Measurements from ENCODE around the gene GFOD1.

The GFOD1 gene

GRCh38 chr6:13429406-13429753, 58.0 kb downstream of the GFOD1 start:
- Histone ChIP-seq H3K36me3 (ENCODE audit: control insufficient read depth, insufficient read depth, low read length) (no peaks in the 10 kb centered on the region), H3K4me3 (ENCODE audit: extremely low read depth, insufficient read depth, low read length, poor library complexity, severe bottlenecking) (no peak overlapping the region), H3K27ac (ENCODE audit: low read depth, low read length, severe bottlenecking) (no peak overlapping the region), H3K4me1 (ENCODE audit: control insufficient read depth, insufficient read depth, low read length, poor library complexity, severe bottlenecking) (peaks cover 33% of the 10 kb centered on the region), H3K9me3 (ENCODE audit: control insufficient read depth, low read length) (no peaks in the 10 kb centered on the region)
- 86 to 88% methylated on average over 5 of the region's 5 CpGs for WGBS, 2 experiments (ENCODE audit: insufficient coverage in 2 of 2)

GRCh38 chr6:13428583-13429405, 58.6 kb downstream of the GFOD1 start:
- Histone ChIP-seq H3K9me3 (ENCODE audit: control insufficient read depth, low read length) (no peaks in the 10 kb centered on the region), H3K36me3 (ENCODE audit: control insufficient read depth, insufficient read depth, low read length) (no peaks in the 10 kb centered on the region), H3K4me1 (ENCODE audit: control insufficient read depth, insufficient read depth, low read length, poor library complexity, severe bottlenecking) (peaks cover 37% of the 10 kb centered on the region), H3K27ac (ENCODE audit: low read depth, low read length, severe bottlenecking) (peak overlapping the region; percentile 50), H3K4me3 (ENCODE audit: extremely low read depth, insufficient read depth, low read length, poor library complexity, severe bottlenecking) (no peak overlapping the region)
- WGBS, 2 experiments (ENCODE audit: insufficient coverage in 2 of 2), result 71 to 76% methylated on average over 9 to 10 of the region's 13 CpGs

- Histone ChIP-seq H3K9me3 (ENCODE audit: control insufficient read depth, low read length) (no peaks in the 10 kb centered on the region), H3K36me3 (ENCODE audit: control insufficient read depth, insufficient read depth, low read length) (no peaks in the 10 kb centered on the region), H3K27ac (ENCODE audit: low read depth, low read length, severe bottlenecking) (peak overlapping the region; percentile 50), H3K4me1 (ENCODE audit: control insufficient read depth, insufficient read depth, low read length, poor library complexity, severe bottlenecking) (peaks cover 45% of the 10 kb centered on the region), H3K4me3 (ENCODE audit: extremely low read depth, insufficient read depth, low read length, poor library complexity, severe bottlenecking) (no peak overlapping the region)
- 52 to 54% methylated on average over 16 to 19 of the region's 26 CpGs for WGBS, 2 experiments (ENCODE audit: insufficient coverage in 2 of 2)
These were observed 59.4 kb downstream of the GFOD1 start for GRCh38 chr6:13427801-13428582.

GRCh38 chr6:13427316-13427715, 60.1 kb downstream of the GFOD1 start:
- Histone ChIP-seq H3K4me3 (ENCODE audit: extremely low read depth, insufficient read depth, low read length, poor library complexity, severe bottlenecking) (no peak overlapping the region), H3K27ac (ENCODE audit: low read depth, low read length, severe bottlenecking) (no peak overlapping the region), H3K4me1 (ENCODE audit: control insufficient read depth, insufficient read depth, low read length, poor library complexity, severe bottlenecking) (peaks cover 50% of the 10 kb centered on the region), H3K9me3 (ENCODE audit: control insufficient read depth, low read length) (no peaks in the 10 kb centered on the region), H3K36me3 (ENCODE audit: control insufficient read depth, insufficient read depth, low read length) (no peaks in the 10 kb centered on the region)
- WGBS, 2 experiments (ENCODE audit: insufficient coverage in 2 of 2), result 73 to 79% methylated on average over 6 to 8 of the region's 8 CpGs

- H3K4me3 ChIP-seq (ENCODE audit: extremely low read depth, insufficient read depth, low read length, poor library complexity, severe bottlenecking), result no peak overlapping the region
- peak overlapping the region; percentile 73 for H3K27ac ChIP-seq (ENCODE audit: low read depth, low read length, severe bottlenecking)
- H3K36me3 ChIP-seq (ENCODE audit: control insufficient read depth, insufficient read depth, low read length), result no peaks in the 10 kb centered on the region
- no peaks in the 10 kb centered on the region for H3K9me3 ChIP-seq (ENCODE audit: control insufficient read depth, low read length)
- 88 to 95% methylated on average over 16 to 18 of the region's 22 CpGs for WGBS, 2 experiments (ENCODE audit: insufficient coverage in 2 of 2)
- peaks cover 61% of the 10 kb centered on the region for H3K4me1 ChIP-seq (ENCODE audit: control insufficient read depth, insufficient read depth, low read length, poor library complexity, severe bottlenecking)
These were observed 61.2 kb downstream of the GFOD1 start for GRCh38 chr6:13425943-13426931.

- H3K27ac ChIP-seq (ENCODE audit: low read depth, low read length, severe bottlenecking), result peak overlapping the region; percentile 73
- H3K36me3 ChIP-seq (ENCODE audit: control insufficient read depth, insufficient read depth, low read length), result no peaks in the 10 kb centered on the region
- peaks cover 69% of the 10 kb centered on the region for H3K4me1 ChIP-seq (ENCODE audit: control insufficient read depth, insufficient read depth, low read length, poor library complexity, severe bottlenecking)
- 40 to 50% methylated on average over 2 of the region's 3 CpGs for WGBS, 2 experiments (ENCODE audit: insufficient coverage in 2 of 2)
- no peak overlapping the region for H3K4me3 ChIP-seq (ENCODE audit: extremely low read depth, insufficient read depth, low read length, poor library complexity, severe bottlenecking)
- no peaks in the 10 kb centered on the region for H3K9me3 ChIP-seq (ENCODE audit: control insufficient read depth, low read length)
These were observed 62.0 kb downstream of the GFOD1 start for GRCh38 chr6:13425270-13425873.

GRCh38 chr6:13423252-13423651, 64.1 kb downstream of the GFOD1 start:
- Histone ChIP-seq H3K36me3 (ENCODE audit: control insufficient read depth, insufficient read depth, low read length) (peaks cover 4% of the 10 kb centered on the region), H3K9me3 (ENCODE audit: control insufficient read depth, low read length) (no peaks in the 10 kb centered on the region), H3K27ac (ENCODE audit: low read depth, low read length, severe bottlenecking) (peak overlapping the region; percentile 92), H3K4me3 (ENCODE audit: extremely low read depth, insufficient read depth, low read length, poor library complexity, severe bottlenecking) (no peak overlapping the region), H3K4me1 (ENCODE audit: control insufficient read depth, insufficient read depth, low read length, poor library complexity, severe bottlenecking) (peaks cover 60% of the 10 kb centered on the region)
- WGBS, 2 experiments (ENCODE audit: insufficient coverage in 2 of 2), result 94 to 100% methylated on average over 4 to 5 of the region's 6 CpGs

GRCh38 chr6:13422681-13423221, 64.6 kb downstream of the GFOD1 start:
- 19 to 32% methylated on average over 2 to 5 of the region's 5 CpGs for WGBS, 2 experiments (ENCODE audit: insufficient coverage in 2 of 2)
- Histone ChIP-seq H3K9me3 (ENCODE audit: control insufficient read depth, low read length) (no peaks in the 10 kb centered on the region), H3K27ac (ENCODE audit: low read depth, low read length, severe bottlenecking) (peak overlapping the region; percentile 92), H3K36me3 (ENCODE audit: control insufficient read depth, insufficient read depth, low read length) (peaks cover 6% of the 10 kb centered on the region), H3K4me3 (ENCODE audit: extremely low read depth, insufficient read depth, low read length, poor library complexity, severe bottlenecking) (no peak overlapping the region), H3K4me1 (ENCODE audit: control insufficient read depth, insufficient read depth, low read length, poor library complexity, severe bottlenecking) (peaks cover 55% of the 10 kb centered on the region)

- Histone ChIP-seq H3K4me3 (ENCODE audit: extremely low read depth, insufficient read depth, low read length, poor library complexity, severe bottlenecking) (no peak overlapping the region), H3K9me3 (ENCODE audit: control insufficient read depth, low read length) (no peaks in the 10 kb centered on the region), H3K36me3 (ENCODE audit: control insufficient read depth, insufficient read depth, low read length) (peaks cover 6% of the 10 kb centered on the region), H3K4me1 (ENCODE audit: control insufficient read depth, insufficient read depth, low read length, poor library complexity, severe bottlenecking) (peaks cover 46% of the 10 kb centered on the region), H3K27ac (ENCODE audit: low read depth, low read length, severe bottlenecking) (peak overlapping the region; percentile 92)
- 58 to 69% methylated on average over 7 to 8 of the region's 10 CpGs for WGBS, 2 experiments (ENCODE audit: insufficient coverage in 2 of 2)
These were observed 65.9 kb downstream of the GFOD1 start for GRCh38 chr6:13421425-13422059.

Measured in mesodermal cell (in vitro differentiated cells).